H9 (cell line): Measurements from ENCODE around the gene ANKRD23. TPM values are rescaled to one million over a fixed set of nuclear protein-coding genes. Genes with fewer than 3 reads are reported as not detected.

Experiments used
- DNase-seq: peaks from one replicate; pipeline ENCODE4 v3.0.0-alpha.2; 2017
- H2AFZ ChIP-seq: one replicate; pipeline ENCODE4 v1.6.1; 2013; ENCODE audit warnings: mild to moderate bottlenecking, low read length, control low read depth, moderate library complexity
- H2AK5ac ChIP-seq: 2 replicates; pipeline ENCODE4 v1.6.1; 2013; ENCODE audit warnings: low read length, control low read depth, mixed read lengths; ENCODE audit not compliant: insufficient read length
- H2BK120ac ChIP-seq: one replicate; pipeline ENCODE4 v1.6.1; 2013; ENCODE audit warnings: low read depth, mild to moderate bottlenecking, low read length, control low read depth, inconsistent platforms; ENCODE audit not compliant: poor library complexity, severe bottlenecking
- H2BK12ac ChIP-seq: 2 replicates; pipeline ENCODE4 v1.6.1; 2013; ENCODE audit warnings: low read length, control low read depth, mixed read lengths, low read depth; ENCODE audit not compliant: insufficient read length
- H2BK15ac ChIP-seq: 2 replicates; pipeline ENCODE4 v1.6.1; 2013; ENCODE audit warnings: low read depth, low read length, control low read depth
- H2BK20ac ChIP-seq: one replicate; pipeline ENCODE4 v1.6.1; 2013; ENCODE audit warnings: low read depth, mild to moderate bottlenecking, low read length, control low read depth, inconsistent platforms; ENCODE audit not compliant: poor library complexity, severe bottlenecking
- H2BK5ac ChIP-seq: 2 replicates; pipeline ENCODE4 v1.6.1; 2013; ENCODE audit warnings: low read length, control low read depth, mixed read lengths; ENCODE audit not compliant: insufficient read length
- H3K14ac ChIP-seq: 2 replicates; pipeline ENCODE4 v1.6.1; 2013; ENCODE audit warnings: low read length, control low read depth; ENCODE audit not compliant: insufficient read depth
- H3K18ac ChIP-seq: 2 replicates; pipeline ENCODE4 v1.6.1; 2013; ENCODE audit warnings: low read depth, mild to moderate bottlenecking, mixed read lengths, low read length, control low read depth; ENCODE audit not compliant: insufficient read length
- H3K23ac ChIP-seq: 2 replicates; pipeline ENCODE4 v1.6.1; 2013; ENCODE audit warnings: low read length, control low read depth, mixed read lengths, low read depth; ENCODE audit not compliant: insufficient read length
- H3K23me2 ChIP-seq: 2 replicates; pipeline ENCODE4 v1.6.1; 2013; ENCODE audit warnings: low read depth, mild to moderate bottlenecking, mixed read lengths, low read length, control low read depth; ENCODE audit not compliant: insufficient read length, poor library complexity, severe bottlenecking
- H3K27ac ChIP-seq: 2 replicates; pipeline ENCODE4 v1.5.1; 2013; ENCODE audit warnings: low read length, control low read depth, mixed read lengths, low read depth; ENCODE audit not compliant: insufficient read length
- H3K27me3 ChIP-seq: 2 replicates; pipeline ENCODE4 v1.6.1; 2013; ENCODE audit warnings: low read length, control low read depth, inconsistent platforms; ENCODE audit not compliant: insufficient read depth
- H3K4ac ChIP-seq: 2 replicates; pipeline ENCODE4 v1.6.1; 2013; ENCODE audit warnings: low read depth, mild to moderate bottlenecking, control low read depth, inconsistent platforms, low read length, moderate library complexity
- H3K4me1 ChIP-seq: 2 replicates; pipeline ENCODE4 v1.6.1; 2013; ENCODE audit warnings: low read length, control low read depth, inconsistent platforms; ENCODE audit not compliant: insufficient read depth
- H3K4me2 ChIP-seq: 2 replicates; pipeline ENCODE4 v1.6.1; 2013; ENCODE audit warnings: low read length, control low read depth, mixed read lengths; ENCODE audit not compliant: insufficient read length, insufficient read depth
- H3K56ac ChIP-seq: 2 replicates; pipeline ENCODE4 v1.6.1; 2013; ENCODE audit warnings: low read depth, mild to moderate bottlenecking, mixed read lengths, low read length, control low read depth; ENCODE audit not compliant: insufficient read length
- H3K79me1 ChIP-seq: 2 replicates; pipeline ENCODE4 v1.6.1; 2013; ENCODE audit warnings: low read depth, mild to moderate bottlenecking, moderate library complexity, low read length, control low read depth, inconsistent platforms; ENCODE audit not compliant: insufficient read depth, poor library complexity, severe bottlenecking
- H3K79me2 ChIP-seq: 2 replicates; pipeline ENCODE4 v1.6.1; 2013; ENCODE audit warnings: low read length, control low read depth, inconsistent platforms; ENCODE audit not compliant: insufficient read depth
- H3K9ac ChIP-seq: 2 replicates; pipeline ENCODE4 v1.6.1; 2013; ENCODE audit warnings: low read length, control low read depth, mixed read lengths; ENCODE audit not compliant: insufficient read length; ENCODE audit errors: extremely low read depth
- H3K9me3 ChIP-seq: one replicate; pipeline ENCODE4 v1.6.1; 2013; ENCODE audit warnings: low read depth, low read length, inconsistent platforms; ENCODE audit not compliant: control insufficient read depth
- H3T11ph ChIP-seq: one replicate; pipeline ENCODE4 v1.6.1; 2013; ENCODE audit warnings: mild to moderate bottlenecking, low read length, control low read depth, inconsistent platforms
- H4K20me1 ChIP-seq: one replicate; pipeline ENCODE4 v1.6.1; 2013; ENCODE audit not compliant: control insufficient read depth, insufficient read length, insufficient read depth
- H4K5ac ChIP-seq: 2 replicates; pipeline ENCODE4 v1.6.1; 2013; ENCODE audit warnings: low read depth, mild to moderate bottlenecking, mixed read lengths, low read length, control low read depth; ENCODE audit not compliant: insufficient read length
- H4K8ac ChIP-seq: replicated peaks from 2 replicates; pipeline ENCODE4 v1.6.1; 2013; ENCODE audit warnings: low read length, control low read depth, mixed read lengths, low read depth; ENCODE audit not compliant: insufficient read length
- H4K91ac ChIP-seq: 2 replicates; pipeline ENCODE4 v1.6.1; 2013; ENCODE audit warnings: low read depth, mild to moderate bottlenecking, moderate library complexity, mixed read lengths, low read length, control low read depth; ENCODE audit not compliant: insufficient read length
- H3K27ac Mint-ChIP-seq, 3 experiments: 2 replicates in 2 of 3; 3 replicates in 1 of 3; pipeline ENCODE4 v1.8.0; 2020 to 2021; ENCODE audit warnings: mixed read lengths in 3 of 3, mild to moderate bottlenecking in 1 of 3, moderate library complexity in 1 of 3
- H3K27me3 Mint-ChIP-seq: 2 replicates; pipeline ENCODE4 v1.8.0; 2021; ENCODE audit warnings: low read depth, mild to moderate bottlenecking, moderate library complexity, mixed read lengths
- H3K36me3 Mint-ChIP-seq, 3 experiments: 2 replicates in 2 of 3; 3 replicates in 1 of 3; pipeline ENCODE4 v1.8.0; 2020 to 2021; ENCODE audit warnings: low read depth in 3 of 3, mixed read lengths in 3 of 3; ENCODE audit not compliant: insufficient read depth in 1 of 3
- H3K4me1 Mint-ChIP-seq, 2 experiments: 2 replicates each; pipeline ENCODE4 v1.8.0; 2020; ENCODE audit warnings: mixed read lengths in 2 of 2
- H3K4me3 Mint-ChIP-seq, 2 experiments: 2 replicates in 1 of 2; 3 replicates in 1 of 2; pipeline ENCODE4 v1.8.0; 2020 to 2021; ENCODE audit warnings: mild to moderate bottlenecking in 2 of 2, mixed read lengths in 2 of 2, moderate library complexity in 1 of 2
- H3K9me3 Mint-ChIP-seq, 2 experiments: 2 replicates in 1 of 2; 3 replicates in 1 of 2; pipeline ENCODE4 v1.8.0; 2020; ENCODE audit warnings: mild to moderate bottlenecking in 2 of 2, mixed read lengths in 2 of 2, moderate library complexity in 1 of 2
- WGBS: extraction: QIAGEN DNeasy Blood & Tissue Kit; methylation state at CpG from one replicate; pipeline ENCODE4 v1.1.7; 2013; ENCODE audit warnings: missing lambda C conversion rate, low lambda C conversion rate, mixed read lengths; ENCODE audit not compliant: insufficient read length; ENCODE audit errors: extremely low coverage; 5-methylcytosine and 5-hydroxymethylcytosine counted together
- total RNA-seq: library from RNA; stranded (reverse); gene quantifications from 2 replicates; pipeline ENCODE4 v1.2.1, GENCODE V29; 2021
- TF ChIP-seq, protein P1 (sequence below): fragments of 200-600 bp; sonication (generic); conservative IDR thresholded peaks from 3 replicates; pipeline ENCODE4 v1.8.0; 2021; ENCODE audit warnings: antibody characterized with exemption, mild to moderate bottlenecking

The ANKRD23 gene
- total RNA-seq, 1 experiment from 2014 or later = 2.4 TPM

DNA sequence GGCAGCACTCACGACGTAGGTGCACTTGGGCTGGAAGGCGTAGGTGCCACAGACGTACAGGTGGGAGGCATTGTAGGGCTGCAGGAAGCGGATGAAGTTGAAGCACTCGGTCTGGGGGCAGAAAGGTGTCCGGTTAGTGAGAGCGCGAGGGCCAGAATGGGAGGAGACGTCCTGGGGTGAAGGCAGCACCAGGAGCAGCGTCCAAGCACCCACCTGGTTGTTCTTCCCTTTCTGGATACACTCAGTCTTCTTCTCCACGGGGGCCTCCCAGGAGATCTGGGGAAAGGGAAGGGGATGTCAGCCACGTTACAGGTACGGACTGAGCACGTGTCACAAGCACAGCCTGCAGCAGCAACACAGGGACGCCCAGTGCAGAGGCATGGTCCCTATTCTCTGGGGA lies 21.8 kb upstream of the ANKRD23 start:
- Histone ChIP-seq H3K4me2 (no peak overlapping the region), H2AK5ac (no peak overlapping the region), H3K4ac (no peak overlapping the region), H4K5ac (no peak overlapping the region), H4K8ac (peak overlapping the region; percentile 47), H3K79me1 (peaks cover 10% of the 10 kb centered on the region), H2BK15ac (no peak overlapping the region), H2BK5ac (no peak overlapping the region), H3K4me1 (0 out of 2 replicates have a peak, but pooled peaks cover 3% of the 10 kb centered on the region), H3K18ac (no peak overlapping the region), H3K9ac (no peak overlapping the region), H3K23me2 (peaks cover 15% of the 10 kb centered on the region), H4K91ac (no peak overlapping the region), H2BK12ac (no peak overlapping the region), H2BK120ac (no peak overlapping the region), H3K23ac (no peak overlapping the region), H3T11ph (no peak overlapping the region), H2AFZ (no peak overlapping the region), H3K27ac (no peak overlapping the region), H3K79me2 (peaks cover 10% of the 10 kb centered on the region; the same call in 1 of the 2 replicates), H3K27me3 (no peaks in the 10 kb centered on the region), H3K14ac (no peak overlapping the region), H2BK20ac (no peak overlapping the region), H3K56ac (no peak overlapping the region), H3K9me3 (no peaks in the 10 kb centered on the region), H4K20me1 (no peaks in the 10 kb centered on the region)
- peaks cover 24 to 60% (median 58%) of the 10 kb centered on the region in 3 experiments; a peak in 6 of 7 replicates for H3K36me3 Mint-ChIP-seq
- H3K4me3 Mint-ChIP-seq = peak overlapping the region in 1 of 2 experiments; percentile 10; a peak in 3 of 5 replicates
- no peaks in the 10 kb centered on the region for H3K27me3 Mint-ChIP-seq
- H3K9me3 Mint-ChIP-seq = no peaks in the 10 kb centered on the region
- DNase-seq = no peak
- peaks cover 9 to 11% of the 10 kb centered on the region in 2 experiments for H3K4me1 Mint-ChIP-seq
- TF ChIP-seq, protein P1, sequence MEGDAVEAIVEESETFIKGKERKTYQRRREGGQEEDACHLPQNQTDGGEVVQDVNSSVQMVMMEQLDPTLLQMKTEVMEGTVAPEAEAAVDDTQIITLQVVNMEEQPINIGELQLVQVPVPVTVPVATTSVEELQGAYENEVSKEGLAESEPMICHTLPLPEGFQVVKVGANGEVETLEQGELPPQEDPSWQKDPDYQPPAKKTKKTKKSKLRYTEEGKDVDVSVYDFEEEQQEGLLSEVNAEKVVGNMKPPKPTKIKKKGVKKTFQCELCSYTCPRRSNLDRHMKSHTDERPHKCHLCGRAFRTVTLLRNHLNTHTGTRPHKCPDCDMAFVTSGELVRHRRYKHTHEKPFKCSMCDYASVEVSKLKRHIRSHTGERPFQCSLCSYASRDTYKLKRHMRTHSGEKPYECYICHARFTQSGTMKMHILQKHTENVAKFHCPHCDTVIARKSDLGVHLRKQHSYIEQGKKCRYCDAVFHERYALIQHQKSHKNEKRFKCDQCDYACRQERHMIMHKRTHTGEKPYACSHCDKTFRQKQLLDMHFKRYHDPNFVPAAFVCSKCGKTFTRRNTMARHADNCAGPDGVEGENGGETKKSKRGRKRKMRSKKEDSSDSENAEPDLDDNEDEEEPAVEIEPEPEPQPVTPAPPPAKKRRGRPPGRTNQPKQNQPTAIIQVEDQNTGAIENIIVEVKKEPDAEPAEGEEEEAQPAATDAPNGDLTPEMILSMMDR = no peak
- WGBS = no CpG with 5 or more reads among the region's 16 CpGs
- H3K27ac Mint-ChIP-seq = peak overlapping the region in 2 of 3 experiments; percentile 37 to 44; a peak in 1 of 7 replicates
